ENCODE data around the gene APBB2.

- TF ChIP-seq CTCF (IDR thresholded peaks at IDR 0.05) (no peak), POLR2A (IDR thresholded peaks at IDR 0.05) (no peak)
Observed at GRCh38 chr4:40971338-40971737, 243.0 kb downstream of the APBB2 start.
